ENCODE measurements around the gene P3H1. TPM values are rescaled to one million over a fixed set of nuclear protein-coding genes. Genes with fewer than 3 reads are reported as not detected.
A peak's percentile ranks its signal among the peaks of the same experiment; 100 is the strongest.
"Not testable (repeated sequence)": the region's sequence is repeated elsewhere in the genome, so short reads cannot be mapped to it uniquely, and the experiment has no call there.

The P3H1 gene
- total RNA-seq, 1 donor from 2014 or later = 22.0 TPM

DNA sequence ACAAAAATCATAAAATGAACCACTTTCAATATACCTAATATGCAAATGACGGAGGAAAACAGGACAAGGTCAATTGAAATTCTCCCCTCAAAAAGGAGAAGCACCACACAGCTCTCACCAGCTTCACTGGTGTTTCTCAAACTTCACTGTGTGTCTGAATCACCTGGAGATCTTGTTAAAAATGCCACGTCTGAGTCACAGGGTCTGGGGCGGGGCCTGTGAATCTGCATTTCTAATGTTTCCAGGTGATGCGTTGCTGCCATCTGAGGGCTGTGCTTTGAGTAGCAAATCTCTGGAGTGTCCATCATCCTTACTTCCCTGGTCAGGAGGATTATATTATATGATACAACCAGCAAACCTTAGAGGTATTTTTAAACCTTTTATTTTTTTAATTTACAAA lies 35.8 kb downstream of the P3H1 start:
- DNase-seq (ENCODE audit: low spot score) = peak; percentile 15

DNA sequence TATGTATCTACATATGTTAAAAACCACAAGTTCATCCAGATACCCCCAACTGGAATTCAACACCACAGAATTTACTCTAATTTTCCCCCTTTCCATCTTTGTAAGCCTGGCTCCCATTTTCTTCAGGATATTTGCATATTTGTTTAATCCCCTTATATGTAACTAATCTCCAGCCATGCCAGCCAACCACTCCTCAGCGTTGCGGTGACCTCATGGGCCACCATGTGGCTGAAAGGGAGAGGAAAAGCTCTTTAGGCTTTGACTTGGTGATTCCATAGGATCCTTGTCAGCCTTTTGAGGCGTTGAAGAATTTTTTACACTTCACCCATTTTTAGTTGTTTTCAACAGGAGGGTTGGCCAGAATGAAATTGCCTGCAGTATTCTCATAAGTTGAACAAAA lies 36.8 kb downstream of the P3H1 start:
- DNase-seq (ENCODE audit: low spot score) = no peak

DNA sequence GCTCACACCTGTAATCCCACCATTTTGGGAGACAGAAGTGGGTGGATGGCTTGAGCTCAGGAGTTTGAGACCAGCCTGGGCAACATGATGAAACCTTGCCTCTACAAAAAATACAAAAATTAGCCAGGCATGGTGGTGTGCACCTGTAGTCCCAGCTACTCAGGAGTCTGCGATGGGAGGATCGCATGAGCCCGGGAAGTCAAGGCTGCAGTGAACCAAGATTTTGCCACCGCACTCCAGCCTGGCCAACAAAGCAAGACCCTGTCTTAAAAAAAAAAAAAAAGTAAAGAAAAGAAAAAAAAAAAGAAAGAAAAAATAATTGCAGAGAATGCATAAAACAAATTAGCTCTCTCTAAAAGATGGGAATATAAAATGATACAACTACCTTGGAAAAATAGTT lies 41.0 kb downstream of the P3H1 start:
- DNase-seq (ENCODE audit: low spot score) = not testable (repeated sequence)

DNA sequence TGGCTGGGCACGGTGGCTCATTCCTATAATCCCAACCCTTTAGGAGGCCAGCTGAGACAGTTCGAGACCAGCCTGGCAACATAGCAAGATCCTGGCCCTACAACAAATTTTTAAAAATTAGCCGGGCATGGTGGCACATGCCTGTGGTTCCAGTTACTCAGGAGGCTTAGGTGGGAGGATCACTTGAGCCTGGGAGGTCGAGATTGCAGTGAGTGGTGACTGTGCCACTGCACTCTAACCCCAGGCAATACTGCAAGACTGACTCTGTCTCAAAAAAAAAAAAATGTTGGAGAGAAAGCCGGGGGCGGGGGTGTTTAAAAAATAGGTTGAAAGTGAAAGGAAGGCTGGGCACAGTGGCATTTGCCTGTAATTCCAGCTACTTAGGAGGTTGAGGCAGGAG lies 43.3 kb downstream of the P3H1 start:
- DNase-seq (ENCODE audit: low spot score) = no peak

DNA sequence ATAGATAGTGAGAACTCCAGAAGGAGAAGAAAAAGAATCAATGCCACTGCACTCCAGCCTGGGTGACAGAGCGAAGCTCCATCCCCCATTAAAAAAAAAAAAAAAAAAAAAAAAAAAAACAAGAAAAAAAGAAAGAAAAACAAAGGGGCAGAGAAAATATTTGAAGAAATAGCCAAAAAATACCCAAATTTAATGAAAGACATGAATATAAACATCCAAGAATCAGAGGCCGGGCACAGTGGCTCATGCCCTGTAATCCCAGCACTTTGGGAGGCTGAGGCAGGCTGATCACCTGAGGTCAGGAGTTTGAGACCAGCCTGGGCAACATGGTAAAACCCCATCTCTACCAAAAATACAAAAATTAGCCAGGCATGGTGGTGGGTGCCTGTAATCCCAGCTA lies 44.4 kb downstream of the P3H1 start:
- not testable (repeated sequence) for DNase-seq (ENCODE audit: low spot score)

DNA sequence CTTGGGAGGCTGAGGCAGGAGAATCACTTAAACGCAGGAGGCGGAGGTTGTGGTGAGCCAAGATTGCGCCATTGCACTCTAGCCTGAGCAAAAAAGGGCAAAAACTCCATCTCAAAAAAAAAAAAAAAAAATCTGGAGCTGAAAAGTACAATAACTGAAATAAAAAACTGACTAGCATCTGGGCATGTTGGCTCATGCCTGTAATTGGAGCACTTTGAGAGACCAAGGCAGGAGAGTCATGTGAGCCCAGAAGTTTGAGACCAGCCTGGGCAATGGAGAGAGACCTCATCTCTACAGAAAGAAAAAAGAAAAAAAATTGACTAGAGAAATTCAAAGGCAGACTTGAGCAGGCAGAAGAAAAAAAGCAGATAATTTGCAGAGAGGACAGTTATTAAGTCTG lies 44.9 kb downstream of the P3H1 start:
- DNase-seq (ENCODE audit: low spot score) = no peak

DNA sequence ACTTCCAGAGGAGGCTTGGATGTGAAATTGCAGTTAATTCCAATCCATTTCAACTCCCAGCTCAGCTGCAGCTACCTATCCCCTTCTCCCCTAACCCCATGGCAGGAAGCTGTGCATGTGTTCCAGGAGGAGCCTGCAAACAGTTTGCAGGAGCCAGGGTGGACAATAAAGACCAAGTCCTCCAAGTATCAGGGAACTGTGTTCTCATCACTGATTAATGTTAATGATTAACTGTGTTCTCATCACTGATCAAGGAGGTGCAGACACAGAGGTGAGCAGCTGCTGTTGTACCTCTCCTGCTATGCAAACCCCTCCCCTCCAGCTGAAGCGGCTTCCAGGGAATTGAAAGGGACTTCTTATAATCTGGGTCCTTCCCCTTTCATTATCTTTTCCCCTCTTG lies 46.0 kb downstream of the P3H1 start:
- no peak for DNase-seq (ENCODE audit: low spot score)

DNA sequence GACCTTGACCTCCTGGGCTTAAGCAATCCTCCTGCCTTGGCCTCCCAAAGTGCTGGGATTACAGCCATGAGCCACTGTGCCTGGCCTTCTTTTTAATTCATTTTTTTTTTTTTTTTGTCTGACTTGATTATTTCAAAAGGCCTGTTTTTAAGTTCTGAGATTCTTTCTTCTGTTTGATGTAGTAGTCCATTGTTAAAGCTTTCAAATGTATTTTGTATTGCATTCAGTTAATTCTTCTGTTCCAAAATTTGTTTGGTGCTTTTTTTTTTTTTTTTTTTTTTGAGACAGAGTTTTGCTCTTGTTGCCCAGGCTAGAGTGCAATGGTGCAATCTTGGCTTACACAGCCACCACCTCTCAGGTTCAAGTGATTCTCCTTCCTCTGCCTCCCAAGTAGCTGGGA lies 52.4 kb downstream of the P3H1 start:
- not testable (repeated sequence) for DNase-seq (ENCODE audit: low spot score)

DNA sequence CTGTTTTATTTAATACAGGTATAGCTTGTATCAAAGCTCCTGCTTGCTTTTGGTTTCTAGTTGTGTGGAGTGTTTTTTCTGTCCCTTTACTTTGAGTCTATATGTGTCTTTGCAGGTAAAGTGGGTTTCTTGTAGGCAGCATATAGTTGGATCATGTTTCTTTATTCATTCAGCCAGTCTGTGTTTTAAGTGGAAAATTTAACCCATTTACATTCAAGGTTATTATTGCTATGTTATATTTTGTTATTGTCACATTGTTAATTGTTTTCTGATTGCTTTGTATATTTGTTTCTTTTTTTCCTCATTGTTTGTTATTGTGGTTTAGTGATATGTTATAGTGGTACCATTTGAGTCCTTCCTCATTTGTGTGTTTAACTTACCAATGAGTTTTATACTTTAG lies 53.5 kb downstream of the P3H1 start:
- DNase-seq (ENCODE audit: low spot score) = no peak

DNA sequence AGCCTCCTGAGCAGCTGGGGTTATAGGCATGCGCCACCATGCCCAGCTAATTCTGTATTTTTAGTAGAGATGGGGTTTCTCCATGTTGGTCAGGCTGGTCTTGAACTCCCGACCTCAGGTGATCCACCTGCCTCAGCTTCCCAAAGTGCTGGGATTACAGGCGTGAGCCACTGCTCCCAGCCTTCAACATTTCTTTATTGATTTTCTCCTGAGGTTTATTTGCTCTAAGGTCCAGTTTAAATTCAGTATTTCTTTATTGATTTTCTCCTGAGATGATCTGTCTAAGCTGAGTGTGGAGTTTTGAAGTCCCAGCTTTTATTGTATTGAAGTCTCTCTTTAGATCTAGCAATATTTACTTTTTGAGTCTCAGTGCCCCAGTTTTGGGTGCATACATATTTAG lies 54.0 kb downstream of the P3H1 start:
- DNase-seq (ENCODE audit: low spot score) = not testable (repeated sequence)

DNA sequence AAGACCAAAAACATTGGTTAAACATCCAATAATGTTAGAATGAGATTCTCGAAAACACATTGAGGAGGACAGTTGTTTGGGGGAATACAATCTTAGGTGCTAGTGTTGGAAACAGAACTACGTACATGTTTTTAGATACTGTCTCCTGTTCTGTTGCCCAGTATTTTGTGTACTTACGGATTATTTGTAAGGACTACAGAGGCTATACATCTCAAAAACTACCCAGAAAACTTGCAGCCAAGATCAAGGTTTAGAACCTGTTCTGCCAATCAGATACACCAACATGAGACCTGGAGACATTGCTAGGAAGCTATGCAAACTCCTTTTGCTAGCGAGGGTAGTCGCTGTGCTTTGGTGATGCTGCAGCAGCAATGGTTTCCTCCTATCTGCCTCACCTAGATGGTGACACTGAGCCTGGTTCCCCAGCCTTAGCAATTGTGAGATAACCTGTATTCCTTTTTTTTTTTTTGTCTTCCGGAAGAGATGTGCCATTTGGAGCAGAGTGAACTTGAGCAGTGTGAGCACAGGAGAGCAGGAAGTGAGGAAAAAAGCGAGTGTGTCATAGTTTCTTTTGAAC lies 62.9 kb downstream of the P3H1 start:
- DNase-seq (ENCODE audit: low spot score) = no peak

DNA sequence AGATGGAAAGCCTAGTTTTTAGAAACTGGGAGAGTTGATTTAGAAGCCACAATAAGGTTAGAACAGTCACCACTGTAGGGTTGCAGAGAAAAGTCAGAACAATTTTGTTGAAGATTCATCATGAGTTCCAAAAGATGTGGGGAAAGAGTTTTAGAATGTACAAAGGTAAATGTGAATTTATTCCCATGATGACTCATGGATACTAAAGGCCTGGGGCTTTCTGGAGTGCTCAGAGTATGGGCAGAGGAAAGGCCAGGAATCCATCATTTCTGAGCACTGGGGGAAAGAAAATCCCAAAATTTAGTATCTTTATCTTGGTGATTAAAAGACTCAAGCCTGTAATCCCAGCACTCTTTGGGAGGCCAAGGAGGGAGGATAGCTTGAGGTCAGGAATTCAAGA lies 66.8 kb downstream of the P3H1 start:
- no peak for DNase-seq (ENCODE audit: low spot score)

DNA sequence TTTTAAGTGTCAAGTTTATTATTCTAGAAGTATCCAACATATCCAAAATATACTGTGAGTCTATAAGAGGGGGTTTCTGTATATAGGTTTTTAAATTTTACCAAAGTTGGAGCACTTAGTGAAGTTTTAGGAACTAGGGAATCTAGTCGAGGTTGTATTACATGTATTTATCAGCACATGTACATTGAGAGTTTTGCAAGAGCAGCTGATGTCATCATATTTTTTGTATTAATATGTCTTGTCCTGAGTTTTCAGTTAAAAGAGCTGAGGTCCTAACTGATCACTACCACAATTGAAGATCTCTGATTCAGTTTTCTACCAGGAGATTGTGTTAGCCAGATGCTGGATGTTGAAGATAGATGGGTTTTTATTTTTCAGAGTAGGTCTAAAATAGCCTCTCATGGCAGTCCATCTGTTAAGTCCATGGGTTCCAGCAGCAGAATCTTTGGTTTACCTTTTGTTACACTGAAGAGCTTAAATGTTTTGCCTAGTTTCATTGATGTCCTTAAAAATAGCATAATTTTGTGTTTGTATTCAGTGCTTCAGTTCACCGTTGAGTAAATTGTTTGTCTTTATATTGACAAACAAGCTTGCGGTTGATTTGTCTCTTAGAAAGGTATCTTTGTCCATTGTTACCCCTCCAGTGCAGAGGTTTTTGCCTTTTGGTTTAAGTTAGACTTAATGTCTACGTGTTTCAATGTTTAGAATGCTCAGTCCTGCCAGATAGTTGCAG lies 68.6 kb downstream of the P3H1 start:
- DNase-seq (ENCODE audit: low spot score) = no peak

Other genes with a start within 250 kb of the P3H1 start
- 27.8 TPM for gene PPIH, start 108.6 kb downstream of the P3H1 start, total RNA-seq
- gene YBX1, start 84.6 kb downstream of the P3H1 start, total RNA-seq = 424 TPM
- not detected for gene CLDN19, start 26.8 kb downstream of the P3H1 start, total RNA-seq
- 8.1 TPM for gene C1orf50, start 221 bp upstream of the P3H1 start, total RNA-seq
- gene TMEM269, start 18.0 kb upstream of the P3H1 start, total RNA-seq = 0.18 TPM
- gene ERMAP, start 50.1 kb upstream of the P3H1 start, total RNA-seq = 22.8 TPM
- gene SVBP, start 50.4 kb upstream of the P3H1 start, total RNA-seq = 18.8 TPM
- 8.6 TPM for gene ZNF691, start 79.6 kb upstream of the P3H1 start, total RNA-seq
- gene SLC2A1, start 191.8 kb upstream of the P3H1 start, total RNA-seq = 246 TPM

All from ureter (tissue), 1 donor.